Activated CD4-positive, alpha-beta T cell treated with anti-CD3 and anti-CD28 coated beads for 1 hour (primary cell): Measurements from ENCODE around the gene POLR1C.
"Not testable (repeated sequence)": the region's sequence is repeated elsewhere in the genome, so short reads cannot be mapped to it uniquely, and the experiment has no call there.

Experiments used
- DNase-seq: peaks from one replicate; pipeline ENCODE4 v3.0.0-alpha.2; 2020

Gene POLR1C

DNA sequence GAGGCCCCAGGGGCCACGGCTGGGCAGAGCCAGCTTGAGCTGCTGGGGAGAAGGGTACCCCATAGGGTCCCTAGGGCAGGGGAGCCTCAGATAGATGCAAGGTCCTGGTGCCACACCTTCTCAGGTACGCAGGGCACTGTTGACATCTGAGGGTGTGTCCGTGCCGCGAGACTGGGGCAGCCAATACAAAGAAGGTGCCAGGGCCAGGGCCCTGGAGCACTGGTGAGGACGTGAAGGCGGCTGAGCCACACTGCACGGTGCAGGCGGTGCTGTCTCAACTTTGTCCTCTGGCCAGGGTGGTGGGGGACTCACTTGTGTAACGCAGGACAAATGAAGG is 6.1 kb upstream of the POLR1C start:
- DNase-seq = no peak

- DNase-seq = no peak
Measured at GRCh38 chr6:43511824-43512415, 5.0 kb upstream of the POLR1C start.

DNA sequence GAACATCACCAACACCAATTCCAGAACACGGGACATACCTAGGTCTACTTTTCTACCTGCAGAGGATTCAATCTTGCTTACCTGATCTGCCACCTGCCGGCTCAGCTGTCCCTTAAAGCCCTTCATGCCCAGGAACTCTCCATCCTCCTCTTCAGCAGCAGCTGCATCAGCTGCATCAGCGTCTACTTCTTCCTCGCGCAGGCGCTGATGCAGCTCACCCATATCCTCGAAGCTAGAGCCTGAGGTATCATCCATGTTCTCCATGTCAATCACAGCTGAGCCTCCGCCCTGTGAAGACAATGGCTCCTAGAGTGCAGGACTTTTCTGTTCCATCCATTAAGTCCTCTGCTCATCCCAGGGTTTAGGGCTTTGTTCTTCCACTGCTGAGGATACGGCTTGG is 1.1 kb upstream of the POLR1C start:
- no peak for DNase-seq

DNA sequence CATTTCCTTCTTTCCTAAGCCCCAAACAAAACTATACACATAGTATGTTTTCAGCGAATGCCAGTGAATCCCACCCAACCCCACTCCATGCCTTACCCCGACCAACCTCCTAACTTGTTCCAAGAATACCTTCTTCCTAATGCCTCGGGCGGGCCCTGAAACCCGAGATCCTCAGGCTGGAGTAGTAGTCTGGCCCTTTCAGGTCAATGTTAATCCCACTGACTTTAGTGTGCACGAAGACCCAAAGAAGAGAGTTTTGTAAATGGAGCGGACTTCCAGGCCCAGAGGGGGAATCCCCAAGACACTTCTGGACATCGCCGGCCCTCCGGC is 557 bp upstream of the POLR1C start:
- DNase-seq = no peak

DNA sequence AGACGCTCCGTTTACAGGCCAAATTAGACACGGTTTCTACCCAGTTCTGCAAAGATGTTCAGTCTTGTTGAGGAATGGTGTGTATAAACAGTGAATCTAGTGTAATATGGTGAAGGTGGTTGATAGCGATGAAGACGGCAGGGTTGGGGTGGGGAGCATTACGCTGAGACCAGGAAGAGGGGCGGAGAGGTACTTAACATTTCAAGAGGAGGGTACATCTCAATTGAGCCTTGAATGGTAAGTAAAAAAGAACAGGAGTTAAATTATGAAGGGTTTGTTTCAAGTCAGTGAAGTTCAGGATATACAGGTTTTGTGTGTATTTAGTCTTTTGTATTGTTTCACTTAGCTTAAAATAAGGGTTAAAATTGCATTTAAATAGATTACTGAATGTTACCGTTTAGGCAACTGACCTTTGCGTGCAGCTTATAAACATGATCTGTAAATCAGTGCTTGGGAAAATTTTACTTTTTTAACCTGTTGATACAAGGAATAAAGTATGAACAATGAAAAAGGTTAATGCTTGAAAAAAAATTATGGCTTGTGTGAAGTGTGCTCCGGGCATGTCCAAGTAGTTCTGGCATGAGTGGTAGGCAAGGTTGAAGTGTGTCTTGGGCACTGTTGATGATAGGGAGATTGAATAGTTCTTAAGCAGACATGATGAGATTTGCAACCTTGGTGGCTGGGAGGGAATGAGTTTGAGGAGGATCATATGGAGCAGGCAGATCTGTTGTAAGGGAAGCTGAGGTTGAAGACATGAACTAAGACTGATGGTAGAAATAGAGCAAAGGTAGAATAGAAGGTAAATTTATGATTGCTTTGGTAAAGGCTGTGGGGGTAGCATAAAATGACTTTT is 842 bp downstream of the POLR1C start:
- DNase-seq = no peak

GRCh38 chr6:43520097-43520496 is 3.2 kb downstream of the POLR1C start:
- DNase-seq = no peak

- DNase-seq = no peak
Measured at GRCh38 chr6:43521836-43522235, 4.9 kb downstream of the POLR1C start.

DNA sequence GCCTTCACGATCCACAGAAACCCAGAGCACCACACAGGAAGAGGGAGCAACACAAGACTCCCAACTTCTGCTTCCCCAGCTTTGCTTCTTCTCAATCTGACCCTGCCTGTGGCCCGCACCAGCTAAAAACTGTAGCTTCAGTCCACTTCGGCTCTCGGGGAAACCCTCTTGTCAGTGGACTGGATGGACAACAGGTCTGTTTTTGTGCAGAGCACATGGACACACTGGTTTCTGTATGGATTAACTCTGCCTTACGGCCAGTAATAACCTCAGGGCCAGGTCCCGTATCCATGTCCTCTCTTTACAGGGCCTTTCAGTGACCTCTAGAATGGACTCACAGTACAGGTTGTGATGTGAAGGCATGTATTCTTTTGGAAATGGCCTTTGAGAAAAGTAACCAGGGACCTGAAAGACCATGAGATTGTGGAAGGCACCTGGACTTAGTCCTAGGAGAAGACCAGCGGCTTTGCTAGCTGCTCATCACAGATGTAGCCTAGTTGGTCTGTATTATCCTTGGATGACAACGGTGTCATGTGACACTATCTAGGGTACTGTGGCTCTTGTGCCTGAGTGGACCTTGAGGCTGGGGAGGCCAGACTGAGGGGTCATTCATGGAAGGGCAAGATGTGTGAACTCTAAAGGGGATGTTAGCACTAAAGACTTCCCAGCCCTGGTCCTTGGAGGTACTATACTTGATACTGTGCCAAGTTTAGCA is 5.8 kb downstream of the POLR1C start:
- DNase-seq = no peak

GRCh38 chr6:43523284-43523683 is 6.4 kb downstream of the POLR1C start:
- DNase-seq = no peak

GRCh38 chr6:43524483-43524961 is 7.6 kb downstream of the POLR1C start:
- DNase-seq = no peak

DNA sequence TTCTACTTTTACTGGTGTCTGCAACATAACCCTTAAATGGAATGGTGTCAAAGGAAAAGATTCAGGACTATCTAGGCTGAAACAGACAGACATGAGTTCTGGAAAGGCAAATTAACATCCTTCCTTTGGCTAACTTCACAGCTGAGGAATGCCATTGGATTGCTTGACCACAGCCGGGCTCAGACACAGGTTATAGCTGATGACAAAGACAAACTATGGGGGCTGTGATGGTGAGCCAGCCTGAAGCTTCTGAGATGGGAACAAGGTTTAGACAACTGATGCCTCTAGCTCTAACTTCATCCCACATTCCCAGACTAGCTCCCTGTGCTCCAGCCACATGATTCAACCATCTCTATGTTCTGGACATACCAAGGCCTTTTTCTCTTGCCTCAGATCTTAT is 15.3 kb downstream of the POLR1C start:
- no peak for DNase-seq

GRCh38 chr6:43538986-43539385 is 22.1 kb downstream of the POLR1C start:
- DNase-seq = not testable (repeated sequence)

- not testable (repeated sequence) for DNase-seq
Measured at GRCh38 chr6:43539409-43539808, 22.5 kb downstream of the POLR1C start.

- DNase-seq = no peak
Measured at GRCh38 chr6:43540507-43540906, 23.6 kb downstream of the POLR1C start.

DNA sequence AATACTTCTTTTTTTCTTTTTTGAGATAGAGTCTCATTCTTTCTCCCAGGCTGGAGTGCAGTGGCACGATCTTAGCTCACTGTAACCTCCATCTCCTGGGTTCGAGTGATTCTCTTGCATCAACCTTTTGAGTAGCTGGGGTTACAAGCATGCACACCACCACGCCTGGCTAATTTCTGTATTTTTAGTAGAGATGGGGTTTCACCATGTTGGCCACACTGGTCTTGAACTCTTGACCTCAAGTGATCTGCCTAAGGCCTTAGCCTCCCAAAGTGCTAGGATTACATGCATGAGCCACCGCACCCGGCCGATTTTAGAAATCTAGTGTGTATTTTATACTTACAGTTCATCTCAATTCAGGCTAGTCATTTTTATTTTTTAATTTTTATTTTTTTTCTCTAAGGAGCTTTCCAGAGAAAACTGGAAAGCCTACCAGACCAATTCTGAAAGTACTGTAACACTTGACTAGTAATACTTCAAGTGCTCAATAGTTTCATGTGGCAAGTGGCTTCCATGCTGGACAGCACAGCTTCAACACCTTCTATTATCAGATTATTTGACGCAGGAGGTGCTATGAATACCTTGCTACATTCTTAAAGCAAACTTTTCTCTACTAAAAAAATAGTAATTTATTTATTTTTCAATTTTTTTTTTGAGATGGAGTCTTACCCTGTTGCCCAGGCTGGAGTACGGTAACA is 25.0 kb downstream of the POLR1C start:
- no peak for DNase-seq

DNA sequence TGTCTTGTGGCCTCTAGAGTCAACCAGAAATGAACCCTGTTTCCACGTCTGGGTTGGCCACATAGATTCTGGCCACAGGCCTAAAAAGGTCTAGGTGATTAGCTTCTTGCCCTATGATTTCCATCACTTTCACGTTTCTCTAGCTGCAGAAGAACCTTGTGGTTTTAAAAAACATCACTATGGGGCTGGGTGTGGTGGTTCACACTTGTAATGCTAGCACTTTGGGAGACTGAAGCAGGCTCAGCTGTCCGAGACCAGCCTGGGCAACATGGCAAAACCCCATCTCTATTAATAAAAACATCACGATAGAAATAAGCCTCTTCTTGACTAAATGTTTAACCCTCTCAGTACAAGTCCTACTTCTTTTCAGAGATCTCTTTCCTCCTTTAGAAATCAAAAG is 27.6 kb downstream of the POLR1C start:
- no peak for DNase-seq

DNA sequence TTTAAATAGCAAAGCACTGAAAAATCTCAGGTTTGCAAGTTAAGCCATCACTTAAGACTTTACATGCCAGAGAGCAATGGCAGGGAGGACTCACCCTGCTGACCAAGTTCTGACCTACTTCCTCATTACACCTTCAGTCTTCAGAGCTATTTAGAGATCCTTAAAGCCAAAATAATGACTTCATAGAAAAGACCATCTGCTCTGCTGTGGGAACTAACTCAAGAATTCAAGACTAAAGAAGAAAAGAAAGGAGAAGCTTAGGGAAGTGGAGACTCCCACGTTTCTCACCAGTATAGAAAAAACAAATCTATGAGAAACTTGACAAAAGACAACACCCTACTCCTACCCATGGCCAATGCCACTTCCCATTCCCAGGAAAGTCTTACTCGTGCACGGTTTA is 30.3 kb downstream of the POLR1C start:
- no peak for DNase-seq

- not testable (repeated sequence) for DNase-seq
Measured at GRCh38 chr6:43557620-43558019, 40.7 kb downstream of the POLR1C start.

- DNase-seq = no peak
Measured at GRCh38 chr6:43559328-43559727, 42.4 kb downstream of the POLR1C start.

GRCh38 chr6:43570876-43571441 is 54.1 kb downstream of the POLR1C start:
- no peak for DNase-seq
